ENCODE results near the gene MR1.
A peak's percentile ranks its signal among the peaks of the same experiment; 100 is the strongest.

The MR1 gene

DNA sequence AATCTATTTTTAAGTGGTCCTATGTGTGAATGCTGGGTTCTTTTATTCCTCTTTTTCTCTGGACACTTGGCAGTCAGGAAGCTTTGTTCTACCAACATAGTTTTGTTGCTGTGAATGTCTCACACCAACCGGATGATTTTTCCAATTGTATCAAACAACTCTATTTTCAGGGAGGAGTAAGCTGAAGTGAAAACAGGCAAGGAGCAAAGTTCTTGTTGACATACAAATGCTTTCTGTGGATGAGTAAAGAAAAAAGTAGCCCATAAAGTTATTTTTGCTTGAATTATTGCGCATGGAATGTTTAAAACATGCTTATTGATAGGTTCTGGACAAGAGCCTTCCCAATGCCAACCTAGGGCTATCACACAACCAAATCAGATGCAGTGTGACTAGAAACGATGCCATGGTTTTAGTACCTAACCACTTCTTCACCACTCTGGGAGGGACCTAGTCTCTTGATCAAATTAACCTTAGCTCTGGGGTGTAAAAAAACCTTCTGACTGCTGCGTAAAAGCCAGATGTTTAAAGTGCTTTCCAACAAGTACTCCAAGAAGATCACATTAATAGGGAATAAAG, 59.2 kb downstream of the MR1 start:
- no peak for DNase-seq

DNA sequence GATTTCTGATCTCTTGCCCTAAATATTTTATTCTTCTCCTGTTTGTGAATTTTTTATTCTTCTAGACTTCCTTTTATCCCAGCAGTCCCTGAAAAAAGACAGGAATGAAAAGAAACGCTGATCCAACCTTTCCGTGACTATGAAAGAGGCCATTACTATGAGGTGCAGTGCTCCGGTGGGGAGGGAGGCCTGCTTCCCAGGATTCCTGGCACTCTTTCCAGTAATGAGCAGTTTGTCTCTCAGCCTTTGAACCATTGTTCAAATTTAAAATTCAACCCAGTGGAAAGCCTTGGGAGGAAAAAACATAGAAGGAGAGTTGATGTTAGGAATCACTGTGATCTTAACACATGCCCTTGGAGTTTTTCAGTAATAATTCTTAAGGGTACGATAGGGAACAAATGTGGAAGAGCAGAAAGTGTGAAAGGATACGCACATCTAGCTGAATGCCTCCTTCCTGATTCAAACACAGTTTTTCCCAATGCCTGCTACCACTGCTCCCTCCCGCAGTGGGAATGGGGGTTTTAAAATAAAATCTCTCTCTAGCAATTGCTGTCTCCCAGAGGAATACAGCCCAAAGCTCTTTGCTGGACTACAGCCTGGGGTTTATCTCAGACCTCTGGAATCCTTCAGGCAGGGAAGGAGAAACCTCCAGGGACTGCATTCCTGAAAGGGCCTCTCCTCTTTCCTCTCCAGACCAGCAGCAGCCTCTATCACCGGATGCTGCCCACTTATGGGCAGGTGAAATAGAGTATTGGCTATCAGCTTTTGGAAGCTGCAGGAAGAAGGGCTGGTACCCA, 60.8 kb downstream of the MR1 start:
- DNase-seq: peak; percentile 54

DNA sequence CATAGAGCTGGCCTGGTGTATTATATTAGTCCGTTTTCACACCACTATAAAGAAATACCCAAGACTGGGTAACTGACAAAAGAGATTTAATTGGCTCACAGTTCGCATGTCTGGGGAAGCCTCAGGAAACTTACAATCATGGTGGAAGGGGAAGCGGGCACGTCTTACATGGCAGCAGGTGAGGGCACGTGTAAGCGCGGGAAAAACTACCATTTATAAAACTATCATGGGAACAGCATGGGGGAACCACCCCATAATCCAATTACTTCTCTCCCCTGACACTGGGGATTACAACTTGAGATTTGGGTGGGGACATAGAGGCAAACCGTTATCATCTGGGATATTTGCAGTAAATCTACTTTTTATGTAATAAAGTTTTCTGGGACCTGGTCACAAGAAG, 61.5 kb downstream of the MR1 start:
- DNase-seq: no peak

DNA sequence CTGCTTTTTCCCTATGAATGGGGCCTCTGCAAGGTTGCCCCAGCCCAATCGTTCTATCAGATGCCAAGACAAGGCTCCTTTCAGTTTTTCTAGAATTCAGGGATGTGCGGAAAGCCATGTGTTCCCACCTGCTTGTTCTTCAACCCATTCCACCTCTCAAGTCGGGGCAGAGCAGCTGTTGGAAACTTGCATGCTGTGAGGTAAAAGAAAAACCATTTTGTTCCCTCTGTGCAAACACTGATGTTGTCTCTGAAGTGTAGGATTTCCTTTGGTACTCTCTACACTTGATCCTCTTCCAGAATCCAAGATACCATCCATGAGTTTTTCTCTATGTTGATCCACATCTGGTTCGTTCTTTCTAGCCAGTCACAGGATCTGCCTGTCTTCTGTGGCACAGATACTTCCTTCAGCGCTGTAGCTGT, 62.0 kb downstream of the MR1 start:
- DNase-seq: no peak

DNA sequence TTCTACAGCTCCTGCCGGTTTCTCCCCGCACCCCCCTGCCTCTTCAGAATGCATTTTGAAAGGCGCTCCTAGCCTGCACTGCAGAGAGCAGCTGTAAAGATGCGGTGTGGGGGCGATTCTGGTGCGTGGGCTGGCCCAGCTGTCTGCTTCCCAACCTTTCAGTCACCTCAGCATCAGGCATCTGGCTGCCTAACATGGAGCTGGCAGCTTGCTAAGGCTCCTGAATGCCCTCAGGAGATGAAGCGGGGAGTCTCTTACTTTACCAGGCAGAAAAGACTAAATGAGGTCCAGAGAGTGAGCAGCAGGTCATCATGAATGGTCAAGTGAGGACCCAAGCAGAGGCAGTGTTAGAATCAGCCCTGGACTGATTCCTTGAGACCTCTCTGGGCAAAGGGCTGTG, 63.5 kb downstream of the MR1 start:
- DNase-seq: no peak

DNA sequence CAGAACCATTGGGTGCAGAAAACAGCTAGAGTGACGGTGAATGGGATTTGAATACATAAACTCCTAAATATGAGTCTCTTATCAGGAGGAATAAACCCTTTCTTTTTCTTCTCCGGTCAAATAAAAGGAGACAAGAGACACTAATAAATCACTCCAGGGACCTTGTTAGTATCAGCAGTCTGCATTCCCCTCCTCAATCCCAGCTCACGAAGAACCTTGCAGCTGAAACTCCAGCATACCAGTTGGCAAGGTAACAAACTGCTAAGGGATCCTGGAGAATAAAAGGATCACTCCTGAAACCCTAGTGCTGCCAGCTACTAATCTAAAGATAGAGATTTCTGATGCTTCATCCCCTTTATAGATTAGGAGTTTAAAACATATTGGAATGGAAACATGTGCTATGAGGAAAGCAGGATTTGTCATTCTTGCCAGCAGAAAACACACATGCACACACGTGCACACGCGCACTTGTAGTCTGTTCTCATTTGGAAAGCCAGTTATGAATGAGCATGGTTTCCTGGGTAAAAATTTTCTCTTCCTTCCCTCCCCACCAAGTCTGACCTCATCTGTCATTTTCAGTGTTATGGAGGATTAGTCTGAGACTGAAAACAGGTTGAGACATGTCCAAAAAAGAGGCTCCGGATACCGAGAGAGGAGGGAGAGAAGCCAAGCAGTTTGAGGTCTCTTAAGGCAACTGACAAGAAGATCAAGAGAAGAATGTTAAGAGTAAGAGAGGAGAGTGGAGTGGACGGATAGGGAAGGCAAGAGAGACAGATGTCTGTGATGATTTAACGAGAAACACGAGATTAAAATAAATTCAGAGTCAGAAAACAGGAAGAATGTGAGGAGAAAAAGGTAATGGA, 65.6 kb downstream of the MR1 start:
- DNase-seq: no peak

DNA sequence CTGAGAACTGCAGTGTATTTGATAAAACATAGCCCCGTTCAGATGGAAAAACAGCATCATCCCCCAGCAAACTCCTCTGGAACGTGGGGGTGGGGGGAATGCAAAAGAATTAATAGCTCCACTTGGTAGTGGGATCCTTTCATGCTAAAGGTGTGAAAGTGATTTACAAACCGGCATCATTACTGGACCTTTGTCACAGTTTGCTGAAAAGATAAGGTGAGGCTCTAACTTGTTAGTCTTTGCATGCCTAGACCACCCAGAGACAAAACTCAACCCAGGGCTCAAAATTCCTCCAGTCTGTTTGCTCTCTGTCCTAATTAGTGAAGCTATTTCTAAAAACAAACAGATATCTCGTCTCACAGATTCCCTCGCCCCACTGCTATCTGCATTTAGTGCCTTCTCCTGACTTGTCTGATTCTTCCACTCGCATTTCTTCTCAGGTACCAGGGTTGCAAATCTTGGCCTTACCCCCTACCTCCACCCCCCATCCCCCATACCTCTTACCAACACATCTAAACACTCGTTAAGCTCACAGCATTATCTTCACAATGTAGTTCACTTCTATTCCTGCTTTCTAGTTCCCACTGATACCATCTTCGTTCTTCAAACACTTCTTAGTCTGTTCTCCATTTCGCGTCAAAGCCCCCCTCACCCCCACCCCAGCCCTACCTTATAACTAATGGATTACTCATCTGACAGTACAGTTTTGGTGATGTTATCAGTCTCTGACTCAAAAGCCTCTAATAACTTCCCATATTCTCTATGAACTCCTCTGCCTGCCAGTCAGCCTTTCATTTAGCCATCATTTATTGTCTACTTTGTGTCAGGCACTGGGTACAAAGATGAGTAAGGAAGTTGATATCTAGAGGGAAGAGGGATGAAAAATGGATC, 66.5 kb downstream of the MR1 start:
- DNase-seq: no peak

DNA sequence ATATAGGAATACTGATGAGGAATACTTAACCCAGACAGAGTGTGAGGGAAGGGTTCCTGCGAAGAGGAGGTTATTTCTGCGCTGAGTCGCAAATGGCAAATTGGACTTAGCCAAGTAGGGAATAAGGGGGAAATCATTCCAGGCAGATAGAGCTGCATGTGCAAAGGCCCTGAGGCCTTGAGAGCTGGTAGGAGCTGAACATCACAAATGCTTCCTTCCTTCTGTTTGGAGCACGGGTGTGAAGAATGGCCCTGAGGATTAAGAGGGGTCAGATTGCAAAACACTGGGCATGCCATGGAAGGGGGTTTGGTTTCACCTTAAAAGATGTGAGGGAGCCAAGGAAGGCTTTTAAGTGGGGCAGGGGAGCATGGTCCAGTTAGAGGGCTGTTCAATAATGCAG, 67.2 kb downstream of the MR1 start:
- DNase-seq: no peak

DNA sequence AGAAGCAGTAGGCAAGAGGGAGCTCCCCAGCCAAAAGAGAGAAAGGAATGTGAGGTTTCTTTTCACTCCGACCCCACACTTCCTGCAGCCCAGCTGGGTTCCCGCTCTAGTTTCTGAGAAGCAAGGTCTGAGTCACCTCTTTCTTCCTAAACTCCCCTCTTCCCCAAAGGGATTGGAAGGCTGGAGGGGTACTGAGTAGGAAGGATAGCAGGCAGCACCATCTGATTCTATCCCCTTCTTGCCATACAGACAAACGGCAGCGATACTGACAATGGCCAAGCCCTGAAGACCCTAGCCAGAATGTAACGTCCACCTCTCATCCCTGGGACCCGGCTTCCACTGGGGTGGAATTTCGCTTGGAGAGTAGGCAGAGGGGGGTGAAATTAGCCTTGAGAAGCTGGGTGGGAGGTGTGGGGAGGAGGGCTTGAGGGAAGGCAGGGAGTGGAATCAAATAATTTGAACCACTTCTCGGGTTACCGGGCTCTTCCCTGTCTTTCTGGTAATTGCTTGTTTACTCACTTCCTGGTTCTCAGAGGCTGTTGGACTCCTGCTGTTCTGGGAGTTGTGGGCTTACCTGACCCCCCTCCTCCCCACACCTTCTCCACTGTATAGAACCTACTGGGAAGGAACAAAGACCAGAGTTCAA, 67.9 kb downstream of the MR1 start:
- no peak for DNase-seq

DNA sequence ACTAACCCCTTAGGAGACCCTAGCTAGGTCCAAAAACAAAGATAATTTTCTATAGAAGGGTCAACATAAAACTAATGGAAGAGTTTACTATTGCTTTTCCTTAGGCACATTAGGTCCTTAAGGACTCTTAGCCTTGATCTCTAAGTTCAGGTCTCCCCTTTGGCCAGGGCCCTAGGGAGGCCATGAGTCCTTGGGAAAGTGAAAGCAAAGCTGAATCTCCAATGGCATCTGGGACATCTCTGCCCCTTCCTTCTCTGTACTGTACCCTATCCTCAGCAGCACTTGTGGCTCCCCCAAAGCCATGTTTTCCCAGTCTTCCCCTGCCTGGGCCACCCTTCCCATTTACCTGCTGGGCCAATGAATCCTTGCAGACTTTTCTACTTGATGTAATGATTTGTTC, 69.1 kb downstream of the MR1 start:
- no peak for DNase-seq

DNA sequence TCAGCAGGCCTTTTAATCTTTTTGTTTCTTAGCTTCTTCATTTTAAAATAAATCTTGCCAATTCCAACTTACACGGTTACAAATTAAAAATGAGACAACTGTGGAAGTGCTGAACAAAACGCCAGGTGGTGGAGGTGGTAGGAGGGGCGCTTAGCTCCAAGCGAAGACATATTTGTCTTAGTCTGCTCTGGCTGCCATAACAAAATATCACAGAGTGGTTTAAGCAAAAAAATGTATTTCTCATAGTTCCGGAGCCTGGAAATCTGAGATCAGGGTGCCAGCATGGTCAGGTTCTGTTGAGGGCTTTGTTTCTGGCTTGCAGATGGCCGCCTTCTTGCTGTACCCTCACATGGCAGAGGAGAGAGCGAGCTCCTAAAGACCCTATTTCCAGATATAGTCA, 69.6 kb downstream of the MR1 start:
- DNase-seq: no peak

DNA sequence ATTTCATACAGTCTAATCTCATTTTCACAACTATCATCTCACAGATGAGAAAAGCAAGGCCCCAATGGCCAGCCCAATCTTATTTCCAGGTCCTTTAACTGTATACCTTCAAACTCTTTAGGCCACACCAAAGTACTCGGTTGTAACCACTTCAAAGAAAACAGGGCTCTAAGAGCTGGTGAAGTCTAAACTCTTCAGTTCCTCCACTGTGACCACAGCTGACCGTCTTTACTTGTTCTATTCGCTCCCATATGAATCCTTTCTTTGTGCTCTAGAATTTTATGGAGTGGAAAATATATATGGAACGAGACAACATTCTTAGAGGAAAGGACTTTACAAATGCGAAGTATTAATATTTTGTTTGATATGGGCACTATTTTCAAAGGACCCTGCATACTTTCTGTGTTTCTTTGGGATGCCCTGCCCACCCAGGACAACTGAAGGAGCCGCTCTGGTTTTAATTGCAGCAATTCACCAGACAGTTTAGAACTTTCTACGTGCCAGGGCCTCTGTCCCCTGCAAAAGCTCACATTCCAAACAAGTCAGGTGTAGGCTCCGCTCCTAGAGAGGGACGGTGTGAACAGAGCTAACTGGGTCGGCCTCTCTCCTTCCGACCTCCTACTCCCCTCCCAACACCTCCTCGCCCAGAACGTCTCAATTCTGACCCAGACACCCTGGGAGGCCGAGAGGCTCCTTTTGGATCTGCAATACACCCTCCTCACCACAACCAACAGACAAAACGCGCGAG, 70.4 kb downstream of the MR1 start:
- no peak for DNase-seq

DNA sequence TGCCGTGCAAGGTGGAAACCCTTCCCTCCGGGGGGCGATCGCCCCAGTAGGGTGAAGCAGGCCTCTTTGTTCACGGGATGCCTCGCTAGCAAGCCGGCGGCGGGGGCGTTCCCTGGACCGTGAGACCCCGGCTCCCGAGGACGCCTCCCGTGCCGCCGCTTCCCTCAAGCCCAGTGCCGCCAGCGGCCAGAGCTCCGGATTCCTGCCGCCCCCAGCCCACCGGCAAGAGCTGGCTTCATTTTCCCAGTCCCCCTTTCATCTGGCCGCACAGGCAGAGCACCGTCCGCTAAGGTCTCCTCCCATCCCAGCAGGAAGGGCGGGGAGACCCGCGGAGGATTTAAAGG, 71.0 kb downstream of the MR1 start:
- DNase-seq: no peak

DNA sequence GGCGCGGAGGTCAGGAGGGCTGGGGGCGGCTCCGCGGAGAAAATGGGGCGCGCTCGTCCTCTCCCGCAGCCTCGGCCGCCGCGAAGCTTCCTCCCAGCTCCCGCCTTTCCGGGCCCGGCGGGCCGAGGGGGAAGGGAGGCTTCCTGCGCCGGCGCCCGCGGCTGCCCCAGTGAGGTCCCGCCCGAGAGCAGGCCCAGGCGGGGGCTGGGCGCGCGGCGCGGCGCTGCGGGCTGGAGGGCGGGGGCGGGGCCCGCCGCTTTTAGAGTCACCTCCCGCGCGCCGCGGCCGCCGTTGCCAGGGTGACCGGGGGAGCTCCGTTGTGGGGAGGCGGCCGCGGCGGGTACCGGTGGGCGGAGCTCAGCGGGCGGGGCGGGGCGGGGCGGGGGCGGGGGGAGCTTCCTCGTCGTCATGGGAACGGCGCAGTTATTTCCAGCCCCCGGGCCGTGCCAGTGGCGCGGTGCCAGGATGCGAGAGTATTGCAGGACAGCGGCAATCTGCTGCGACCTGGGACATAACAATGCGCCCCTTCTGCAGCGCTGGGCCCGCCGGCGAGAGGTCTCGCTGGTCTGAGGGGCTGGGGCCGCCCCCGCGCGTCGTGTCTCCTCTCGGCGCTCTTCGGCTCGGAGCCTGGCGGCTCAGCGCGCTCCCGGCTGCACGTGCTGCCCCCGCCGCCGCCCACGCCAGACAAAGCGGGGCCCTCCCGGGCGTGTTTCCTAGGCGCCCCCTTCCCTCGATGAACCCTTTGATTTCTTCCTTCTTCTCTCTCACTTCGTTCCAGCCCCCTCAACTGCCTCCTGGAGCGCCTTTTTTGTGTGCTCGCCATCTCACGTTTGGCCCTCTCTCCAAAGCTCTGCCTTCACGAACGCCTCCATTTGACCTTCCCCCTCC, 71.6 kb downstream of the MR1 start:
- DNase-seq: peak; percentile 95

DNA sequence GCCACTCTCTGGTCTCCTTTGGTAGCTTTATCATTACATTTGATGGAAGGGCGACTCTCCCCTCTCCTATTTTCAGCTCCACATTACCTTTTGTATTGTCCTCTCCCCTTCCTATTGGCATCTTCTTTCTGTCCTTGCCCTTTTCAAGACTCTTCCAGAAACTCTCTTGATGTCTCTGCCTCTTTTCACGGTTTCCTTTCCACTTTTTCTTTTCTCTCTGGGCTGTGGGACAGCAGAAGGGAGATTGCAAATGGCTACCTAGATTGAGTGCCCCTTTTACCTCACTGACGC, 72.2 kb downstream of the MR1 start:
- no peak for DNase-seq

DNA sequence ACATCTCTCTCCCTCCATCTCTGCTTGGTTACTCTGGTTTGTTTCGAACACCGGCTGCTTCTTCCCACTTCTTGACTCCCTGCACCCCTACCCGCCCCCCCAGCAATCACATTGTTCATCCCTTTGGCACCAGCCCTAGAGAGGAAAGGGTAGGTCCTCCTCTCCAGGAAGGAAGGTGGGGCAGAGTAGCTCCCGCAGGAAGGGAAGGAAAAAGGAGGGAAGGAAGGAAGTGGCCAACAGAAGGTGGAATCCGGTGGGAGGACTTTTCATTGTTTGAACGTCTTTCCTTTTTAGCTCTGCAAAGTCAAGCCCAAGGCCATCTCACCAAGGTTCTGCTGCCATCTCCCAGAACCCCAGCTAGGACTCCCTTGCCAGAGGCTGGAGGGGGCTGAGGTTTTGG, 72.7 kb downstream of the MR1 start:
- no peak for DNase-seq

DNA sequence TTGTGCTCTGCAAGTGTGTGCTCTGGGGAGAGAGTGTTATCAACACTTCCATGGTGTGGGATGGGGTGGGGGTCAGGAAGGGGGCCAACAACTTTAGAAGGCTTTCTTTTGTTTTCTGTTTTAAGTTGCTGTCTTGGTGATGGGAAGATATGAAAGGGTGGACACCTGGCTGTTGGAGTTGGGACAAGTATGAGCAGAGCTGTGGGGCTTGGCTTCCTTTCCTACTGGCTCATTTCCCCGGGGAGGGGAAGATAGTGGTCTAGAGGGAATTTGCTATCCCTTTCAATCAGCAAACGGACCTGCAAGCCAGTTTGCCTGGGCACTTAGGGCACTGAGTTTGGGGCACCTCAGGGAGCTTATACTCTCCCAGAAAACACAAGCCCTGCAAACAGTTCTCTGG, 73.9 kb downstream of the MR1 start:
- DNase-seq: no peak

DNA sequence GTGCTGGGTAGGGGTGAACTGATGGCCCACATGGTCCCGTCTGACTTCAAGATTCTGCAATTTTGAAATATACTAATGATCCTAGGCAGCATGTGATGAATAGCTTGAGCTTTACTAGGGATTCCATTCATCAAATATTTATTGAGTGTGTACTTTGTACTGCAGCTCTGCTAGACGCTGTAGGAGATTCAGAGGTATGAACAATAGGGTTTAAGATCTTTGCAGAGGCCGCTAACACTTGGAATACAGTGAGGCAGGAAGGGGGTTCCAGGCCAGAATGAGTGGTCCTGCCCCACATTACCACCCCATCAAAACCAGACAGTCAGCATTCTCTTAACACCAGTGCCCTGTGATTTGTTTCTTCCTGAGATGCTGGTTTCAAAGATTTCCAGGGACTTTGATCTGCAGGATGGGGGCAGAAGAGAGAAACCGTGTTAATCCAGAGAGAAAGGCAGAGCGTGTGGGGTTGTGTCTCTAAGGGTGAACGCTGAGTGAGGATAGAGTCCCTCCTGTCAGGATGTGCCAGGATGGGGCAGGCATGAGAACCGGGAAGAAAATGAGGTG, 74.6 kb downstream of the MR1 start:
- no peak for DNase-seq

DNA sequence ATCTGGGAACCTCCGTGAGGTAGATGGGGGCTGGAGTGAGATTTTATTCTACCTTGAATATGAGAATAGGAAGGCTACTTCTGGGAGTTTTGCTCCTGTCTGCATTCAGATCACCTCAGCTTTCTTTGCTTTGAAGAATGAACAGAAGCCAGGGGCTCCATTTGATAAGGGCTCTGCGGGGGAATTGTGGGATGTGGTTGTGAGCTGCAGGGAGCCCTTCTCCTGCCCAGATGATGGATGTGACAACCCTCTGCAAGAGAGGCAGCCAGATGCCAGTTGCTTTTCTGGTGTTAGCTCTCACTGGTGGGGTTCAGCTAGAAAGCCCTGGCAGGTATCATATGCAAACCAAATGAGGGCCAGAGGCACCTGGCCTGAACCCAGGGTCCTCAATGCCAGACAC, 76.2 kb downstream of the MR1 start:
- no peak for DNase-seq
